Measurements from ENCODE around the gene CDKN1C.
"Not testable (repeated sequence)": the region's sequence is repeated elsewhere in the genome, so short reads cannot be mapped to it uniquely, and the experiment has no call there.

The CDKN1C gene

GRCh38 chr11:2922655-2923054, 37.1 kb upstream of the CDKN1C start:
- DNase-seq: no peak

GRCh38 chr11:2921742-2922493, 36.3 kb upstream of the CDKN1C start:
- DNase-seq: no peak

- no peak for DNase-seq
Measured at GRCh38 chr11:2921261-2921660, 35.7 kb upstream of the CDKN1C start.

- no peak for DNase-seq
Measured at GRCh38 chr11:2920343-2920742, 34.8 kb upstream of the CDKN1C start.

- no peak for DNase-seq
Measured at GRCh38 chr11:2919837-2920236, 34.3 kb upstream of the CDKN1C start.

- no peak for DNase-seq
Measured at GRCh38 chr11:2919188-2919587, 33.6 kb upstream of the CDKN1C start.

- DNase-seq: no peak
Measured at GRCh38 chr11:2917842-2918490, 32.4 kb upstream of the CDKN1C start.

- no peak for DNase-seq
Measured at GRCh38 chr11:2916892-2917645, 31.5 kb upstream of the CDKN1C start.

GRCh38 chr11:2916114-2916891, 30.7 kb upstream of the CDKN1C start:
- no peak for DNase-seq

GRCh38 chr11:2915473-2915872, 29.9 kb upstream of the CDKN1C start:
- DNase-seq: no peak

- no peak for DNase-seq
Measured at GRCh38 chr11:2914455-2915195, 29.1 kb upstream of the CDKN1C start.

- no peak for DNase-seq
Measured at GRCh38 chr11:2913776-2914175, 28.2 kb upstream of the CDKN1C start.

GRCh38 chr11:2913019-2913431, 27.4 kb upstream of the CDKN1C start:
- no peak for DNase-seq

GRCh38 chr11:2912498-2912897, 26.9 kb upstream of the CDKN1C start:
- no peak for DNase-seq

GRCh38 chr11:2911785-2912391, 26.3 kb upstream of the CDKN1C start:
- no peak for DNase-seq

- no peak for DNase-seq
Measured at GRCh38 chr11:2911088-2911784, 25.7 kb upstream of the CDKN1C start.

- no peak for DNase-seq
Measured at GRCh38 chr11:2910401-2910955, 24.9 kb upstream of the CDKN1C start.

GRCh38 chr11:2909133-2909902, 23.7 kb upstream of the CDKN1C start:
- no peak for DNase-seq

GRCh38 chr11:2908130-2908529, 22.6 kb upstream of the CDKN1C start:
- DNase-seq: no peak

GRCh38 chr11:2905299-2905698, 19.7 kb upstream of the CDKN1C start:
- DNase-seq: not testable (repeated sequence)
